GM12878 (cell line): ENCODE results near the gene THAP5. TPM values are rescaled to one million over a fixed set of nuclear protein-coding genes. Genes with fewer than 3 reads are reported as not detected.

Experiments
- ATAC-seq: fragments of 200-7000 bp; cut with Tn5 transposase; 3 replicates; pipeline ENCODE4 v1.9.1; 2020; ENCODE audit warnings: mild to moderate bottlenecking, moderate library complexity
- BruUV-seq: library from RNA; stranded (reverse); fragments of 400-500 nt; replicated peaks from 2 replicates; lab custom pipeline; 2021; lab: Mats Ljungman, UMichigan
- CTCF ChIA-PET: fragments of 300-600 bp; sonication (Branson Sonifier 250); formaldehyde crosslinking; extraction: SDS; loops from one replicate; lab custom pipeline; 2021; ENCODE audit warnings: inconsistent platforms; lab: Yijun Ruan, JAX
- POLR2A ChIA-PET: fragments of 350-600 bp; formaldehyde crosslinking; extraction: SDS; loops from one replicate; lab custom pipeline; 2021; ENCODE audit warnings: inconsistent platforms; lab: Charles Lee
- RAD21 ChIA-PET: fragments of 300-600 bp; sonication (Branson Sonifier 250); formaldehyde crosslinking; loops from one replicate; lab custom pipeline; 2023; ENCODE audit warnings: antibody characterized with exemption; ENCODE audit not compliant: unreplicated experiment; lab: Charles Lee
- SMC1A ChIA-PET: fragments of 300-600 bp; sonication (Branson Sonifier 250); formaldehyde crosslinking; loops from one replicate; lab custom pipeline; 2023; ENCODE audit not compliant: unreplicated experiment, uncharacterized antibody; lab: Charles Lee
- DNase-seq: peaks from one replicate; pipeline ENCODE4 v3.0.0-alpha.2; 2011; ENCODE audit warnings: low read depth, low spot score
- FAIRE-seq: peaks from 3 replicates; lab custom pipeline; 2011; peaks lifted over from hg19 to GRCh38; lab: Jason Lieb, UNC
- H2AFZ ChIP-seq: 2 replicates; pipeline ENCODE4 v1.6.0; 2011; ENCODE audit warnings: low read depth, low read length, control low read depth; ENCODE audit not compliant: control insufficient read depth
- H3K27ac ChIP-seq: 2 replicates; pipeline ENCODE4 v1.5.1; 2011; ENCODE audit warnings: control low read depth; ENCODE audit not compliant: control insufficient read depth, insufficient read depth
- H3K27me3 ChIP-seq, 2 experiments: replicated peaks in 1 of 2; 2 replicates each; pipeline versions ENCODE4 v1.6.0 to v1.6.1; 2011; ENCODE audit warnings: low read length in 1 of 2; ENCODE audit not compliant: control insufficient read depth in 2 of 2, insufficient read depth in 2 of 2
- H3K36me3 ChIP-seq, 2 experiments: 2 replicates each; pipeline ENCODE4 v1.5.1; 2011; ENCODE audit warnings: low read length in 1 of 2; ENCODE audit not compliant: control insufficient read depth in 2 of 2, insufficient read depth in 2 of 2
- H3K4me1 ChIP-seq: 2 replicates; pipeline ENCODE4 v1.6.1; 2011; ENCODE audit warnings: mild to moderate bottlenecking, low read length, moderate library complexity, mixed read lengths; ENCODE audit not compliant: control insufficient read depth, insufficient read depth
- H3K4me2 ChIP-seq: 2 replicates; pipeline ENCODE4 v1.6.0; 2011; ENCODE audit warnings: control low read depth; ENCODE audit not compliant: control insufficient read depth, insufficient read depth
- H3K4me3 ChIP-seq: fragments of 200-600 bp; sonication (generic); 2 replicates; pipeline ENCODE4 v1.5.1; 2016
- H3K79me2 ChIP-seq: 2 replicates; pipeline ENCODE4 v1.6.0; 2011; ENCODE audit warnings: low read length; ENCODE audit not compliant: control insufficient read depth, insufficient read depth
- H3K9ac ChIP-seq: 2 replicates; pipeline ENCODE4 v1.8.0; 2011; ENCODE audit warnings: low read length, control low read depth, mixed read lengths; ENCODE audit not compliant: control insufficient read depth, insufficient read depth
- H3K9me3 ChIP-seq: replicated peaks from 3 replicates; pipeline ENCODE4 v1.5.1; 2011; ENCODE audit warnings: mild to moderate bottlenecking, low read length; ENCODE audit not compliant: control insufficient read depth, insufficient read depth
- H4K20me1 ChIP-seq: 2 replicates; pipeline ENCODE4 v1.6.0; 2011; ENCODE audit not compliant: control insufficient read depth, insufficient read depth
- ASH2L ChIP-seq: fragments of 300-600, 200-600 bp; sonication (generic); IDR thresholded peaks from 2 replicates; pipeline ENCODE4 v1.6.1; 2017; ENCODE audit warnings: low read depth, mild to moderate bottlenecking, borderline replicate concordance
- CEBPB ChIP-seq, 2 experiments: fragments of 150-350 bp in 1 of 2; IDR thresholded peaks; 2 replicates each; pipeline ENCODE4 v1.6.1; 2012 to 2014; ENCODE audit warnings: low read depth in 2 of 2, low read length in 2 of 2, borderline replicate concordance in 1 of 2, inconsistent platforms in 1 of 2
- CHD4 ChIP-seq: fragments of 200-600 bp; sonication (generic); IDR thresholded peaks from 2 replicates; pipeline ENCODE4 v1.6.1; 2016; ENCODE audit warnings: mild to moderate bottlenecking
- EED ChIP-seq: sonication (generic); IDR thresholded peaks from 2 replicates; pipeline ENCODE4 v1.6.1; 2016; ENCODE audit warnings: antibody characterized with exemption, low read depth
- FOXK2 ChIP-seq: fragments of 450-650 bp; IDR thresholded peaks from 2 replicates; pipeline ENCODE4 v1.6.1; 2017; ENCODE audit warnings: mild to moderate bottlenecking, moderate library complexity
- GABPA ChIP-seq: IDR thresholded peaks from 2 replicates; pipeline ENCODE4 v1.6.1; 2014; ENCODE audit warnings: antibody characterized with exemption, low read depth, mild to moderate bottlenecking, inconsistent platforms
- HDGF ChIP-seq: fragments of 450-650 bp; IDR thresholded peaks from 2 replicates; pipeline ENCODE4 v1.6.1; 2016; ENCODE audit warnings: antibody characterized with exemption
- KDM1A ChIP-seq: fragments of 200-600 bp; sonication (generic); IDR thresholded peaks from 2 replicates; pipeline ENCODE4 v1.6.1; 2016; ENCODE audit warnings: borderline replicate concordance
- MEF2B ChIP-seq: fragments of 450-650 bp; IDR thresholded peaks from 2 replicates; pipeline ENCODE4 v1.6.1; 2018; ENCODE audit warnings: mild to moderate bottlenecking, moderate library complexity; ENCODE audit not compliant: partially characterized antibody, poor library complexity, severe bottlenecking
- POLR2AphosphoS5 ChIP-seq: IDR thresholded peaks from 2 replicates; pipeline ENCODE4 v1.6.1; 2011; ENCODE audit warnings: mild to moderate bottlenecking, low read length, inconsistent platforms
- RFX5 ChIP-seq: IDR thresholded peaks from 2 replicates; pipeline ENCODE4 v1.6.1; 2011; ENCODE audit warnings: low read depth, low read length, improper control_type of control experiment
- SIN3A ChIP-seq: IDR thresholded peaks from 2 replicates; pipeline ENCODE4 v1.6.1; 2012; ENCODE audit warnings: low read depth, low read length, improper control_type of control experiment
- SMAD1 ChIP-seq: fragments of 450-650 bp; IDR thresholded peaks from 2 replicates; pipeline ENCODE4 v1.6.1; 2018; ENCODE audit warnings: mild to moderate bottlenecking, low read depth; ENCODE audit not compliant: partially characterized antibody
- SMARCA5 ChIP-seq: fragments of 450-650 bp; IDR thresholded peaks from 2 replicates; pipeline ENCODE4 v1.6.1; 2017; ENCODE audit warnings: mild to moderate bottlenecking
- SPI1 ChIP-seq: IDR thresholded peaks from 2 replicates; pipeline ENCODE4 v1.6.1; 2011; ENCODE audit warnings: low read depth, mild to moderate bottlenecking, low read length, moderate library complexity, borderline replicate concordance; ENCODE audit not compliant: insufficient read depth
- ZNF274 ChIP-seq: IDR thresholded peaks from one replicate; pipeline ENCODE4 v1.8.0; 2011; ENCODE audit not compliant: insufficient read length, insufficient read depth
- ZSCAN29 ChIP-seq: fragments of 450-650 bp; IDR thresholded peaks from 2 replicates; pipeline ENCODE4 v1.6.1; 2017; ENCODE audit warnings: mild to moderate bottlenecking, moderate library complexity
- WGBS: methylation state at CpG from one replicate; pipeline ENCODE4 v1.1.6; 2016; ENCODE audit warnings: low lambda C conversion rate; ENCODE audit not compliant: insufficient replicate concordance, insufficient coverage; ENCODE audit errors: missing lambda C conversion rate; 5-methylcytosine and 5-hydroxymethylcytosine counted together
- in situ Hi-C: fragments of 300-500 bp; cut with MboI; formaldehyde crosslinking; loops from 9 replicates; pipeline ENCODE4 v1.14.3; 2018; ENCODE audit warnings: mixed read lengths
- intact Hi-C: fragments of 100-400 bp; cut with micrococcal nuclease; formaldehyde crosslinking; loops from one replicate; pipeline ENCODE4 v1.14.2; 2022; ENCODE audit not compliant: unreplicated experiment
- polyA plus RNA-seq, 11 experiments: library from polyadenylated mRNA; depleted of rRNA in 4 of 11; unstranded in 6 of 11; stranded (reverse) in 5 of 11; fragments of >200 nt; fragmentation: Nextera tagmentation in 4 of 11; fragmentation: Illumina TruSeq in 1 of 11; extraction: Ambion mirVana in 4 of 11; extraction: Trizol in 1 of 11; gene quantifications; 1 replicate in 1 of 11; 2 replicates in 10 of 11; pipeline versions ENCODE4 v1.2.1 to v1.2.3, GENCODE V29; 2011 to 2016; ENCODE audit warnings: inconsistent platforms in 2 of 11, missing spikeins in 2 of 11, low read depth in 1 of 11
- total RNA-seq, 4 experiments: library from RNA; depleted of rRNA in 3 of 4; stranded (reverse); fragments of >200 nt in 3 of 4; fragmentation: Illumina TruSeq in 1 of 4; extraction: Trizol in 1 of 4; gene quantifications; 2 replicates each; pipeline versions ENCODE4 v1.2.1 to v1.2.3, GENCODE V29; 2013 to 2021
- TF ChIP-seq, protein P1 (sequence below): fragments of 450-650 bp; IDR thresholded peaks from 2 replicates; pipeline ENCODE4 v1.6.1; 2017; ENCODE audit warnings: mild to moderate bottlenecking, low read depth, inconsistent platforms; ENCODE audit not compliant: poor library complexity, severe bottlenecking
- TF ChIP-seq, protein P2 (sequence below): fragments of 450-650 bp; formaldehyde crosslinking; IDR thresholded peaks from 2 replicates; pipeline ENCODE4 v1.4.0; 2020; ENCODE audit warnings: mild to moderate bottlenecking, moderate library complexity

The THAP5 gene
- total and polyA plus RNA-seq, 10 of the 15 experiments (the other 5 are each of a cell fraction or from before 2014, with no cell fraction given): 13.0 to 47.7 (median 24.2) TPM

DNA sequence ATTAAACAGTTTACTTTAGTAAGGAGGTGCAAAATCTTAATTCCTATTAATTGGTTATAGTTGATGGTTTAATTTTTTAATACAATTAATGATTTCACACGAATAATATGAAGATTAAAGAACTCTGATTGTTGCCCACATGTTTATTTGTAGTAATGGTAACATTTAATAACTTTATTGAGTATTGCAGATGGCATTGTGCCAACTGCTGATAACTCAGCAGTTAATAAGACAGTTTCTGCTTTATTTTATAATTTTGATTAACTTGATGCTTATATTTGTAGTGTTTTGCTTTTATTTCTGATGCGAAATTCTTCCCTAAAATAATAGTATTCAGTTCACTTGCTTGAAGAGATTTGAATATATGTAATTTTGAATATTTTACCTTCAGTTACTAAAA is 3.0 kb upstream of the THAP5 start:
- Histone ChIP-seq H3K36me3 (peaks cover 0 to 3% of the 10 kb centered on the region in 2 experiments; a peak in 1 of 4 replicates), H4K20me1 (no peaks in the 10 kb centered on the region), H2AFZ (no peak overlapping the region), H3K4me3 (no peak overlapping the region), H3K9me3 (no peaks in the 10 kb centered on the region), H3K27ac (no peak overlapping the region), H3K4me1 (no peaks in the 10 kb centered on the region), H3K9ac (no peak overlapping the region), H3K27me3 (no peaks in the 10 kb centered on the region), H3K4me2 (peak overlapping the region; percentile 77; the same call in 1 of the 2 replicates), H3K79me2 (peaks cover 55% of the 10 kb centered on the region)
- ChIA-PET SMC1A (interaction anchor here (1.0 to 1.3 kb wide), 2 partner anchors 47 to 389 kb away, joined by 3 to 4 read pairs; partner anchors contain the start of gene PNPLA8), CTCF (interaction anchor here (0.5 to 1.3 kb wide), 2 partner anchors 21 to 32 kb away, joined by 3 to 5 read pairs; no protein-coding TSS in a partner anchor), RAD21 (interaction anchor here (0.9 kb wide), 1 partner anchor 25 kb away, joined by 3 read pairs; no protein-coding TSS in a partner anchor), POLR2A (interaction anchor here (2.0 kb wide), 1 partner anchor 55 kb away, joined by 4 read pairs; no protein-coding TSS in a partner anchor)
- WGBS: 100% methylated on average over 2 of the region's 2 CpGs
- FAIRE-seq (no peak), ATAC-seq (no peak), DNase-seq (no peak)
- intact Hi-C loops: no loop called here
- in situ Hi-C loops: no loop called here
- TF ChIP-seq, protein P1, sequence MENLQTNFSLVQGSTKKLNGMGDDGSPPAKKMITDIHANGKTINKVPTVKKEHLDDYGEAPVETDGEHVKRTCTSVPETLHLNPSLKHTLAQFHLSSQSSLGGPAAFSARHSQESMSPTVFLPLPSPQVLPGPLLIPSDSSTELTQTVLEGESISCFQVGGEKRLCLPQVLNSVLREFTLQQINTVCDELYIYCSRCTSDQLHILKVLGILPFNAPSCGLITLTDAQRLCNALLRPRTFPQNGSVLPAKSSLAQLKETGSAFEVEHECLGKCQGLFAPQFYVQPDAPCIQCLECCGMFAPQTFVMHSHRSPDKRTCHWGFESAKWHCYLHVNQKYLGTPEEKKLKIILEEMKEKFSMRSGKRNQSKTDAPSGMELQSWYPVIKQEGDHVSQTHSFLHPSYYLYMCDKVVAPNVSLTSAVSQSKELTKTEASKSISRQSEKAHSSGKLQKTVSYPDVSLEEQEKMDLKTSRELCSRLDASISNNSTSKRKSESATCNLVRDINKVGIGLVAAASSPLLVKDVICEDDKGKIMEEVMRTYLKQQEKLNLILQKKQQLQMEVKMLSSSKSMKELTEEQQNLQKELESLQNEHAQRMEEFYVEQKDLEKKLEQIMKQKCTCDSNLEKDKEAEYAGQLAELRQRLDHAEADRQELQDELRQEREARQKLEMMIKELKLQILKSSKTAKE: no peak
- no peak for TF ChIP-seq GABPA
- TF ChIP-seq SMARCA5: no peak
- no peak for TF ChIP-seq SPI1
- TF ChIP-seq SMAD1: no peak
- no peak for TF ChIP-seq ASH2L
- TF ChIP-seq CHD4: no peak
- TF ChIP-seq ZNF274: no peak
- no peak for TF ChIP-seq FOXK2
- no peak for TF ChIP-seq RFX5
- TF ChIP-seq, protein P2, sequence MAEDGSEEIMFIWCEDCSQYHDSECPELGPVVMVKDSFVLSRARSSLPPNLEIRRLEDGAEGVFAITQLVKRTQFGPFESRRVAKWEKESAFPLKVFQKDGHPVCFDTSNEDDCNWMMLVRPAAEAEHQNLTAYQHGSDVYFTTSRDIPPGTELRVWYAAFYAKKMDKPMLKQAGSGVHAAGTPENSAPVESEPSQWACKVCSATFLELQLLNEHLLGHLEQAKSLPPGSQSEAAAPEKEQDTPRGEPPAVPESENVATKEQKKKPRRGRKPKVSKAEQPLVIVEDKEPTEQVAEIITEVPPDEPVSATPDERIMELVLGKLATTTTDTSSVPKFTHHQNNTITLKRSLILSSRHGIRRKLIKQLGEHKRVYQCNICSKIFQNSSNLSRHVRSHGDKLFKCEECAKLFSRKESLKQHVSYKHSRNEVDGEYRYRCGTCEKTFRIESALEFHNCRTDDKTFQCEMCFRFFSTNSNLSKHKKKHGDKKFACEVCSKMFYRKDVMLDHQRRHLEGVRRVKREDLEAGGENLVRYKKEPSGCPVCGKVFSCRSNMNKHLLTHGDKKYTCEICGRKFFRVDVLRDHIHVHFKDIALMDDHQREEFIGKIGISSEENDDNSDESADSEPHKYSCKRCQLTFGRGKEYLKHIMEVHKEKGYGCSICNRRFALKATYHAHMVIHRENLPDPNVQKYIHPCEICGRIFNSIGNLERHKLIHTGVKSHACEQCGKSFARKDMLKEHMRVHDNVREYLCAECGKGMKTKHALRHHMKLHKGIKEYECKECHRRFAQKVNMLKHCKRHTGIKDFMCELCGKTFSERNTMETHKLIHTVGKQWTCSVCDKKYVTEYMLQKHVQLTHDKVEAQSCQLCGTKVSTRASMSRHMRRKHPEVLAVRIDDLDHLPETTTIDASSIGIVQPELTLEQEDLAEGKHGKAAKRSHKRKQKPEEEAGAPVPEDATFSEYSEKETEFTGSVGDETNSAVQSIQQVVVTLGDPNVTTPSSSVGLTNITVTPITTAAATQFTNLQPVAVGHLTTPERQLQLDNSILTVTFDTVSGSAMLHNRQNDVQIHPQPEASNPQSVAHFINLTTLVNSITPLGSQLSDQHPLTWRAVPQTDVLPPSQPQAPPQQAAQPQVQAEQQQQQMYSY: no peak
- TF ChIP-seq CEBPB (IDR thresholded peaks at IDR 0.05; ENCODE audit: borderline replicate concordance in 1 of 2, low read depth in 2 of 2, low read length in 2 of 2): no peak
- no peak for TF ChIP-seq POLR2AphosphoS5
- TF ChIP-seq HDGF: no peak
- TF ChIP-seq SIN3A: no peak
- no peak for TF ChIP-seq MEF2B
- no peak for TF ChIP-seq EED
- TF ChIP-seq KDM1A: no peak
- no peak for TF ChIP-seq ZSCAN29
- BruUV-seq: no TSS peak
